GM23248 (cell line): Measurements from ENCODE around the gene MINDY1. TPM values are rescaled to one million over a fixed set of nuclear protein-coding genes. Genes with fewer than 3 reads are reported as not detected.
A peak's percentile ranks its signal among the peaks of the same experiment; 100 is the strongest.

Source experiments
- DNase-seq: peaks from one replicate; pipeline ENCODE4 v3.0.0-alpha.2; 2015
- H2AFZ ChIP-seq: fragments of 200-600 bp; sonication (generic); 2 replicates; pipeline ENCODE4 v1.6.1; 2016; ENCODE audit warnings: antibody characterized with exemption
- H3F3A ChIP-seq: fragments of 200-600 bp; sonication (generic); 2 replicates; pipeline ENCODE4 v1.6.1; 2016; ENCODE audit warnings: mild to moderate bottlenecking, antibody characterized with exemption, mixed run types; ENCODE audit not compliant: insufficient read depth
- H3K27ac ChIP-seq: fragments of 200-600 bp; sonication (generic); 2 replicates; pipeline ENCODE4 v1.5.1; 2016; ENCODE audit warnings: mild to moderate bottlenecking
- H3K27me3 ChIP-seq: fragments of 200-600 bp; sonication (generic); replicated peaks from 2 replicates; pipeline ENCODE4 v1.6.1; 2016; ENCODE audit warnings: mild to moderate bottlenecking; ENCODE audit not compliant: insufficient read depth
- H3K36me3 ChIP-seq: fragments of 200-600 bp; sonication (generic); 2 replicates; pipeline ENCODE4 v1.6.1; 2016; ENCODE audit warnings: low read depth, mild to moderate bottlenecking
- H3K4me1 ChIP-seq: fragments of 200-600 bp; sonication (generic); 2 replicates; pipeline ENCODE4 v1.6.1; 2016; ENCODE audit warnings: mild to moderate bottlenecking; ENCODE audit not compliant: insufficient read depth
- H3K4me2 ChIP-seq: fragments of 200-600 bp; sonication (generic); one replicate; pipeline ENCODE4 v1.6.1; 2016; ENCODE audit warnings: mild to moderate bottlenecking; ENCODE audit not compliant: unreplicated experiment
- H3K4me3 ChIP-seq: fragments of 200-600 bp; sonication (generic); 2 replicates; pipeline ENCODE4 v1.5.1; 2016; ENCODE audit warnings: mild to moderate bottlenecking
- H3K79me2 ChIP-seq: fragments of 200-600 bp; sonication (generic); 2 replicates; pipeline ENCODE4 v1.6.1; 2016; ENCODE audit warnings: mild to moderate bottlenecking; ENCODE audit not compliant: insufficient read depth
- H3K9ac ChIP-seq: fragments of 200-600 bp; sonication (generic); 2 replicates; pipeline ENCODE4 v1.6.1; 2016; ENCODE audit warnings: mild to moderate bottlenecking
- H3K9me2 ChIP-seq: fragments of 200-600 bp; sonication (generic); 2 replicates; pipeline ENCODE4 v1.6.1; 2016; ENCODE audit warnings: mixed run types, mild to moderate bottlenecking, moderate library complexity; ENCODE audit not compliant: insufficient read depth
- H3K9me3 ChIP-seq: fragments of 200-600 bp; sonication (generic); one replicate; pipeline ENCODE4 v1.6.1; 2017; ENCODE audit warnings: low read depth
- H4K20me1 ChIP-seq: fragments of 200-600 bp; sonication (generic); 2 replicates; pipeline ENCODE4 v1.6.0; 2016; ENCODE audit not compliant: insufficient read depth
- EZH2 ChIP-seq: fragments of 200-600 bp; sonication (generic); IDR thresholded peaks from 2 replicates; pipeline ENCODE4 v1.6.1; 2018; ENCODE audit warnings: antibody characterized with exemption, mild to moderate bottlenecking; ENCODE audit not compliant: insufficient read depth, poor library complexity, severe bottlenecking
- EZH2phosphoT487 ChIP-seq: fragments of 200-600 bp; sonication (generic); IDR thresholded peaks from 2 replicates; pipeline ENCODE4 v1.6.1; 2018; ENCODE audit warnings: antibody characterized with exemption, moderate library complexity, mild to moderate bottlenecking, low read depth; ENCODE audit not compliant: insufficient read depth
- WGBS, 2 experiments: methylation state at CpG; one replicate each; pipeline ENCODE4 v1.1.6; 2015 to 2017; ENCODE audit warnings: low lambda C conversion rate in 2 of 2, low coverage in 1 of 2; ENCODE audit errors: missing lambda C conversion rate in 2 of 2; 5-methylcytosine and 5-hydroxymethylcytosine counted together
- in situ Hi-C: fragments of 300-500 bp; cut with MboI; formaldehyde crosslinking; loops from 2 replicates; pipeline ENCODE4 v1.15.0; 2020
- polyA plus RNA-seq: library from polyadenylated mRNA; unstranded; fragments of >200 nt; fragmentation: Nextera tagmentation; extraction: Ambion mirVana; gene quantifications from 2 replicates; pipeline ENCODE4 v1.2.1, GENCODE V29; 2016
- total RNA-seq: library from RNA; depleted of rRNA; stranded (reverse); fragments of >200 nt; shearing (Covaris generic); gene quantifications from 2 replicates; pipeline ENCODE4 v1.2.3, GENCODE V29; 2014; rRNA removed

The MINDY1 gene, protein sequence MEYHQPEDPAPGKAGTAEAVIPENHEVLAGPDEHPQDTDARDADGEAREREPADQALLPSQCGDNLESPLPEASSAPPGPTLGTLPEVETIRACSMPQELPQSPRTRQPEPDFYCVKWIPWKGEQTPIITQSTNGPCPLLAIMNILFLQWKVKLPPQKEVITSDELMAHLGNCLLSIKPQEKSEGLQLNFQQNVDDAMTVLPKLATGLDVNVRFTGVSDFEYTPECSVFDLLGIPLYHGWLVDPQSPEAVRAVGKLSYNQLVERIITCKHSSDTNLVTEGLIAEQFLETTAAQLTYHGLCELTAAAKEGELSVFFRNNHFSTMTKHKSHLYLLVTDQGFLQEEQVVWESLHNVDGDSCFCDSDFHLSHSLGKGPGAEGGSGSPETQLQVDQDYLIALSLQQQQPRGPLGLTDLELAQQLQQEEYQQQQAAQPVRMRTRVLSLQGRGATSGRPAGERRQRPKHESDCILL
- total RNA-seq: 7.7 and 9.1 TPM in 2 replicates
- polyA plus RNA-seq: 4.6 and 6.1 TPM in 2 replicates

DNA sequence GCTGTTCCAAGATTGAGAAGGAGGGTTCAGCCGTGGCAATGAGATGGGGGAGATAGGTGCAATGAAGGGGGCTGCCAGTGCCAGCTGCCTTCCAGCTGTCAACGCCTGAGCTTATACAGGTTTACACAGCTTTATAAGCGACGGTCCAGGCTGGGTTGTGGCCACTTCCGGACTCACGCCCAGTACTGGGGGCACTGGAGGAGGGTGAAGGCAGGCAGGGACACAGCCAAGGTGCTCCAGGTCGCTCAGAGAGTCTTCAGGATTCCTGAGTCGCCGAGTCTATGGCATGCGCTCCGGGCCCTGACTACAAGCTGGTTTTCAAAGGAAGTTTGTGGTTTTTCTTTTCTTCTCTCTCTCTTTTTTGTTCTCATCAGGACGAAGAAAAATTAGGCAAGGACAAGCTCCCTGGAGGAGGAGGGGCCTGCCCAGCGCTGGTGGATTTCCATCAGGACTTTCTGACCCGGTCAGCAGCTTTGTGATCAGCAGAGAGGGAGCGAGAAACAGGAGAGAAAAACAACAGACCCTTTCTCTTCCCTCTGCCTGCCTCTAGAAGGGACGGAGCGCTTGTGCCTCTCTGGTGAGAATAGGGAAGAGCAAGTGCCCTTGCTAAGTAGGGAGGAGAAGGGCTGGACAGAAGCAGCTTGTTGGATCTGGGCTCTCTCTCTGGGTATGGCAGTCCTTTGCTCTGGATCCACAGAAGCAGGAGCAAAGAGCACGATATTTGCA, at the start of gene MINDY1:
Gene MINDY1 (minus strand): TSS at position 576 of the 726 bp plus-strand sequence. CDS start 4,285 bp downstream, outside the sequence.
- H3F3A ChIP-seq: peaks cover 30% of the 10 kb centered on the region
- H4K20me1 ChIP-seq: no peaks in the 10 kb centered on the region
- H3K27ac ChIP-seq: peak within 1 kb of the TSS; percentile 94
- H3K79me2 ChIP-seq: peaks cover 44% of the 10 kb centered on the region
- H3K27me3 ChIP-seq: no peaks in the 10 kb centered on the region
- peak within 1 kb of the TSS; percentile 84 for H2AFZ ChIP-seq
- H3K9ac ChIP-seq: peak within 1 kb of the TSS; percentile 93
- TF ChIP-seq EZH2 (no peak), EZH2phosphoT487 (no peak)
- peaks cover 39% of the 10 kb centered on the region for H3K4me1 ChIP-seq
- WGBS, 2 experiments: 1 to 2% methylated on average over 16 to 18 of the region's 18 CpGs
- peak; percentile 93 for DNase-seq
- peak within 1 kb of the TSS; percentile 89 for H3K4me3 ChIP-seq
- in situ Hi-C loops: no loop called here
- H3K9me2 ChIP-seq: no peaks in the 10 kb centered on the region
- H3K36me3 ChIP-seq: no peaks in the 10 kb centered on the region
- H3K9me3 ChIP-seq: no peaks in the 10 kb centered on the region
- peak within 1 kb of the TSS; percentile 82 for H3K4me2 ChIP-seq

DNA sequence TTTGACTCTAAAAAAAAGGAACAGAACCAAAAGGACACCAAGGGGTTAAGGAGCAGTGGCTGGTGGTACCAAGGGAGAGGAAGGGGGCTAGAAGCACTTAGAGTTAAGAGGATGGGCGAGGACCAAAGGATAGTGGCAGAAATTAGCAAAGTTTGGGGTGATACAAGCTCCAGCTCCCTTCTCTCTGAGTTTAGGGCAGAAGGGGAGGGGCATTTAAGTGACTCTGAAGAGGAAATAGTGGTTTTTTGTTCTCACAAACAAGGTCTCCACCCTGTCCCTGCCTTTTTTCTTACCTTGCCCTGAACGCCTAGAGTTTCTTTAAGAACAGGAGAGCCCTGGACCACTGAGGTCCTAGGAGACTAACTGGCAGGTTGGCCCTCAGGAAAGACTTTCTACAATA, 49.4 kb upstream of the MINDY1 start:
- H3K79me2 ChIP-seq: peaks cover 79% of the 10 kb centered on the region
- no peaks in the 10 kb centered on the region for H3K9me2 ChIP-seq
- H3K4me2 ChIP-seq: peak overlapping the region; percentile 97
- peaks cover 52% of the 10 kb centered on the region for H3F3A ChIP-seq
- no peaks in the 10 kb centered on the region for H3K9me3 ChIP-seq
- DNase-seq: peak; percentile 28
- in situ Hi-C loops: no loop called here
- no peak overlapping the region for H2AFZ ChIP-seq
- peaks cover 31% of the 10 kb centered on the region for H3K4me1 ChIP-seq
- peaks cover 47% of the 10 kb centered on the region for H3K36me3 ChIP-seq
- peak overlapping the region; percentile 92 for H3K9ac ChIP-seq
- peak overlapping the region; percentile 5; the same call in 1 of the 2 replicates for H3K27ac ChIP-seq
- H3K27me3 ChIP-seq: no peaks in the 10 kb centered on the region
- peak overlapping the region; percentile 90 for H3K4me3 ChIP-seq
- WGBS, 2 experiments: 72 to 73% methylated on average over 2 of the region's 2 CpGs
- H4K20me1 ChIP-seq: peaks cover 4% of the 10 kb centered on the region; the same call in 1 of the 2 replicates
- TF ChIP-seq EZH2 (no peak), EZH2phosphoT487 (no peak)

DNA sequence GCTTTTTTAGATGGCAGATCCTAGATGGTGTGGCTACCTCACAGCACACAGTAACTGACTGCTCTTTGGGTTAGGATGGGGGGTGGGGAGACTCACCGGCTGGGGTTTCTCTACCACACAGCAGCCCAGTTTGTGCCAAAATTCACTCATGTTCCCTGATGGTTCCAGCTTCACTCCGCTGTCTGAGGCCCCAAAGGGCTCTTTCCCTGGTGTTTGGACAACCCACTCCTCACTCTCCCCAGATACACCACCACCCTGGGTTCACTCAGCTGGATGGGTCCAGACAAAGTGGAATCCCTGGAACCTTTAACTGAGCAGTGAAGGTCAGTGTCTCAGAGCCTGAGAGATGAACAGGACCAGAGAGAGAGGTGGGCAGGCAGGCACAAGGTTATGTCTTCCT, 48.9 kb upstream of the MINDY1 start:
- peak overlapping the region; percentile 92 for H3K9ac ChIP-seq
- peaks cover 73% of the 10 kb centered on the region for H3K79me2 ChIP-seq
- no peak overlapping the region for H3K27ac ChIP-seq
- no peaks in the 10 kb centered on the region for H3K9me3 ChIP-seq
- TF ChIP-seq EZH2 (no peak), EZH2phosphoT487 (no peak)
- peaks cover 52% of the 10 kb centered on the region for H3K36me3 ChIP-seq
- H3K9me2 ChIP-seq: no peaks in the 10 kb centered on the region
- WGBS, 2 experiments: 36 to 67% methylated on average over 1 to 2 of the region's 2 CpGs
- H2AFZ ChIP-seq: no peak overlapping the region
- H3K4me2 ChIP-seq: peak overlapping the region; percentile 97
- DNase-seq: no peak
- in situ Hi-C loops: no loop called here
- peaks cover 25% of the 10 kb centered on the region for H3K4me1 ChIP-seq
- H3K27me3 ChIP-seq: no peaks in the 10 kb centered on the region
- peaks cover 58% of the 10 kb centered on the region for H3F3A ChIP-seq
- H4K20me1 ChIP-seq: peaks cover 4% of the 10 kb centered on the region; the same call in 1 of the 2 replicates
- no peak overlapping the region for H3K4me3 ChIP-seq

DNA sequence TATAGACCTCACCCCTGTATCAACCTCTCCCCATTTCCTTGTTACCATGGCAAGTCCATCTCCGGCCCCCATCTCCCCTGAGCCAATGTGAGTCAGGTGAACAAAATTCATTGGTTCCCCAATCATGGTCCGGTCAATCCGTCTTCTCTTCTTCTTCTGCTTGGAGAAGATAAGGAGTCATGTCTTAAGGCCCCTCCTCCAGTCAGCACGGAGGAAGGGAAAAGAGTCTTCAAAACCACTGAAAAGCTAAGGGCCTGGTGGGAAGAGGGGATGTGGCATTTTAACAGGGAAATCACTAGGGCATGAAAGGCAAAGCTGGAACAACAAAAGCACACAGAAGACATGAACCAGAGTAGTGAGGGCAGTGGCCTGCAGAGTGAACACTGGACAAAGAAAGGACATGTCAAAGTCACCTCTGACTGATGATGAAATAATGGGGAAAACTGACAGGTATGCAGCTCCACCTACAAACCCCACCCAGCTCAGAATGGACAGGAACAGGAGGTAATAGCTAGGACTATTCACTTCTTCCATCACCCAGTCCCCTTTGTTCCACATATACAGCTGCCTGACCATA, 48.4 kb upstream of the MINDY1 start:
- Histone ChIP-seq H3K4me3 (no peak overlapping the region), H3K79me2 (peaks cover 68% of the 10 kb centered on the region), H3K27me3 (no peaks in the 10 kb centered on the region), H3K9me3 (no peaks in the 10 kb centered on the region), H3K9ac (no peak overlapping the region; the same call in 1 of the 2 replicates), H2AFZ (no peak overlapping the region), H3F3A (peaks cover 63% of the 10 kb centered on the region), H3K4me1 (peaks cover 24% of the 10 kb centered on the region), H3K36me3 (peaks cover 53% of the 10 kb centered on the region), H3K4me2 (no peak overlapping the region), H3K27ac (no peak overlapping the region), H4K20me1 (peaks cover 4% of the 10 kb centered on the region; the same call in 1 of the 2 replicates), H3K9me2 (no peaks in the 10 kb centered on the region)
- WGBS, 2 experiments: 94 to 99% methylated on average over 4 of the region's 4 CpGs
- TF ChIP-seq EZH2 (no peak), EZH2phosphoT487 (no peak)
- no peak for DNase-seq
- in situ Hi-C loops: no loop called here
